H9 (cell line): ENCODE results near the gene DEFB112. TPM values are rescaled to one million over a fixed set of nuclear protein-coding genes. Genes with fewer than 3 reads are reported as not detected.

Experiments
- DNase-seq: peaks from one replicate; pipeline ENCODE4 v3.0.0-alpha.2; 2017
- H2AFZ ChIP-seq: one replicate; pipeline ENCODE4 v1.6.1; 2013; ENCODE audit warnings: mild to moderate bottlenecking, low read length, control low read depth, moderate library complexity
- H2AK5ac ChIP-seq: 2 replicates; pipeline ENCODE4 v1.6.1; 2013; ENCODE audit warnings: low read length, control low read depth, mixed read lengths; ENCODE audit not compliant: insufficient read length
- H2BK120ac ChIP-seq: one replicate; pipeline ENCODE4 v1.6.1; 2013; ENCODE audit warnings: low read depth, mild to moderate bottlenecking, low read length, control low read depth, inconsistent platforms; ENCODE audit not compliant: poor library complexity, severe bottlenecking
- H2BK12ac ChIP-seq: 2 replicates; pipeline ENCODE4 v1.6.1; 2013; ENCODE audit warnings: low read length, control low read depth, mixed read lengths, low read depth; ENCODE audit not compliant: insufficient read length
- H2BK15ac ChIP-seq: 2 replicates; pipeline ENCODE4 v1.6.1; 2013; ENCODE audit warnings: low read depth, low read length, control low read depth
- H2BK20ac ChIP-seq: one replicate; pipeline ENCODE4 v1.6.1; 2013; ENCODE audit warnings: low read depth, mild to moderate bottlenecking, low read length, control low read depth, inconsistent platforms; ENCODE audit not compliant: poor library complexity, severe bottlenecking
- H2BK5ac ChIP-seq: 2 replicates; pipeline ENCODE4 v1.6.1; 2013; ENCODE audit warnings: low read length, control low read depth, mixed read lengths; ENCODE audit not compliant: insufficient read length
- H3K14ac ChIP-seq: 2 replicates; pipeline ENCODE4 v1.6.1; 2013; ENCODE audit warnings: low read length, control low read depth; ENCODE audit not compliant: insufficient read depth
- H3K18ac ChIP-seq: 2 replicates; pipeline ENCODE4 v1.6.1; 2013; ENCODE audit warnings: low read depth, mild to moderate bottlenecking, mixed read lengths, low read length, control low read depth; ENCODE audit not compliant: insufficient read length
- H3K23ac ChIP-seq: 2 replicates; pipeline ENCODE4 v1.6.1; 2013; ENCODE audit warnings: low read length, control low read depth, mixed read lengths, low read depth; ENCODE audit not compliant: insufficient read length
- H3K23me2 ChIP-seq: 2 replicates; pipeline ENCODE4 v1.6.1; 2013; ENCODE audit warnings: low read depth, mild to moderate bottlenecking, mixed read lengths, low read length, control low read depth; ENCODE audit not compliant: insufficient read length, poor library complexity, severe bottlenecking
- H3K27ac ChIP-seq: 2 replicates; pipeline ENCODE4 v1.5.1; 2013; ENCODE audit warnings: low read length, control low read depth, mixed read lengths, low read depth; ENCODE audit not compliant: insufficient read length
- H3K27me3 ChIP-seq: 2 replicates; pipeline ENCODE4 v1.6.1; 2013; ENCODE audit warnings: low read length, control low read depth, inconsistent platforms; ENCODE audit not compliant: insufficient read depth
- H3K4ac ChIP-seq: 2 replicates; pipeline ENCODE4 v1.6.1; 2013; ENCODE audit warnings: low read depth, mild to moderate bottlenecking, control low read depth, inconsistent platforms, low read length, moderate library complexity
- H3K4me1 ChIP-seq: 2 replicates; pipeline ENCODE4 v1.6.1; 2013; ENCODE audit warnings: low read length, control low read depth, inconsistent platforms; ENCODE audit not compliant: insufficient read depth
- H3K4me2 ChIP-seq: 2 replicates; pipeline ENCODE4 v1.6.1; 2013; ENCODE audit warnings: low read length, control low read depth, mixed read lengths; ENCODE audit not compliant: insufficient read length, insufficient read depth
- H3K56ac ChIP-seq: 2 replicates; pipeline ENCODE4 v1.6.1; 2013; ENCODE audit warnings: low read depth, mild to moderate bottlenecking, mixed read lengths, low read length, control low read depth; ENCODE audit not compliant: insufficient read length
- H3K79me1 ChIP-seq: 2 replicates; pipeline ENCODE4 v1.6.1; 2013; ENCODE audit warnings: low read depth, mild to moderate bottlenecking, moderate library complexity, low read length, control low read depth, inconsistent platforms; ENCODE audit not compliant: insufficient read depth, poor library complexity, severe bottlenecking
- H3K79me2 ChIP-seq: 2 replicates; pipeline ENCODE4 v1.6.1; 2013; ENCODE audit warnings: low read length, control low read depth, inconsistent platforms; ENCODE audit not compliant: insufficient read depth
- H3K9ac ChIP-seq: 2 replicates; pipeline ENCODE4 v1.6.1; 2013; ENCODE audit warnings: low read length, control low read depth, mixed read lengths; ENCODE audit not compliant: insufficient read length; ENCODE audit errors: extremely low read depth
- H3K9me3 ChIP-seq: one replicate; pipeline ENCODE4 v1.6.1; 2013; ENCODE audit warnings: low read depth, low read length, inconsistent platforms; ENCODE audit not compliant: control insufficient read depth
- H3T11ph ChIP-seq: one replicate; pipeline ENCODE4 v1.6.1; 2013; ENCODE audit warnings: mild to moderate bottlenecking, low read length, control low read depth, inconsistent platforms
- H4K20me1 ChIP-seq: one replicate; pipeline ENCODE4 v1.6.1; 2013; ENCODE audit not compliant: control insufficient read depth, insufficient read length, insufficient read depth
- H4K5ac ChIP-seq: 2 replicates; pipeline ENCODE4 v1.6.1; 2013; ENCODE audit warnings: low read depth, mild to moderate bottlenecking, mixed read lengths, low read length, control low read depth; ENCODE audit not compliant: insufficient read length
- H4K8ac ChIP-seq: replicated peaks from 2 replicates; pipeline ENCODE4 v1.6.1; 2013; ENCODE audit warnings: low read length, control low read depth, mixed read lengths, low read depth; ENCODE audit not compliant: insufficient read length
- H4K91ac ChIP-seq: 2 replicates; pipeline ENCODE4 v1.6.1; 2013; ENCODE audit warnings: low read depth, mild to moderate bottlenecking, moderate library complexity, mixed read lengths, low read length, control low read depth; ENCODE audit not compliant: insufficient read length
- H3K27ac Mint-ChIP-seq, 3 experiments: 2 replicates in 2 of 3; 3 replicates in 1 of 3; pipeline ENCODE4 v1.8.0; 2020 to 2021; ENCODE audit warnings: mixed read lengths in 3 of 3, mild to moderate bottlenecking in 1 of 3, moderate library complexity in 1 of 3
- H3K27me3 Mint-ChIP-seq: 2 replicates; pipeline ENCODE4 v1.8.0; 2021; ENCODE audit warnings: low read depth, mild to moderate bottlenecking, moderate library complexity, mixed read lengths
- H3K36me3 Mint-ChIP-seq, 3 experiments: 2 replicates in 2 of 3; 3 replicates in 1 of 3; pipeline ENCODE4 v1.8.0; 2020 to 2021; ENCODE audit warnings: low read depth in 3 of 3, mixed read lengths in 3 of 3; ENCODE audit not compliant: insufficient read depth in 1 of 3
- H3K4me1 Mint-ChIP-seq, 2 experiments: 2 replicates each; pipeline ENCODE4 v1.8.0; 2020; ENCODE audit warnings: mixed read lengths in 2 of 2
- H3K4me3 Mint-ChIP-seq, 2 experiments: 2 replicates in 1 of 2; 3 replicates in 1 of 2; pipeline ENCODE4 v1.8.0; 2020 to 2021; ENCODE audit warnings: mild to moderate bottlenecking in 2 of 2, mixed read lengths in 2 of 2, moderate library complexity in 1 of 2
- H3K9me3 Mint-ChIP-seq, 2 experiments: 2 replicates in 1 of 2; 3 replicates in 1 of 2; pipeline ENCODE4 v1.8.0; 2020; ENCODE audit warnings: mild to moderate bottlenecking in 2 of 2, mixed read lengths in 2 of 2, moderate library complexity in 1 of 2
- WGBS: extraction: QIAGEN DNeasy Blood & Tissue Kit; methylation state at CpG from one replicate; pipeline ENCODE4 v1.1.7; 2013; ENCODE audit warnings: missing lambda C conversion rate, low lambda C conversion rate, mixed read lengths; ENCODE audit not compliant: insufficient read length; ENCODE audit errors: extremely low coverage; 5-methylcytosine and 5-hydroxymethylcytosine counted together
- total RNA-seq: library from RNA; stranded (reverse); gene quantifications from 2 replicates; pipeline ENCODE4 v1.2.1, GENCODE V29; 2021
- TF ChIP-seq, protein P1 (sequence below): fragments of 200-600 bp; sonication (generic); conservative IDR thresholded peaks from 3 replicates; pipeline ENCODE4 v1.8.0; 2021; ENCODE audit warnings: antibody characterized with exemption, mild to moderate bottlenecking

DEFB112 gene
- total RNA-seq, 1 experiment from 2014 or later, result not detected

DNA sequence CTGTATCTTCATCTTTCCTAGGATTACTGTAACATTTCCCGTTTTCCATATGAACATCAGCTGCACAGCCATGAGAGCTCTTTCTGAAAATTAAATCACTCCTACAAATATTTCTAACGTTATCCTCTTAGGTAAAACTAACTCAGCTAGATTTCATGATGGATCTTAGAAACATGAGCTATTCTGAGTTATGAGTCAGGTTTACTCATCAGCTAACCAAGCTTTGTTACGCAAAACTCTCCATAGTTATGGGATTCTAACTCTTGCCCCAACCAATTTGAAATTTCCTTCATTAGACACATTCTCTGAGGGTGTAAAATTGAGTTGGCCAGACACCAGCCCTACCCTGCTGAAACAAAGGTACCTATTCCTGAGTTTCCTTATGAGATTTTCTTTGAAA is 41.9 kb downstream of the DEFB112 start:
- Histone ChIP-seq H3K18ac (no peak overlapping the region), H3K9ac (no peak overlapping the region), H3K4me1 (0 out of 2 replicates have a peak, but pooled peaks cover 2% of the 10 kb centered on the region), H3K9me3 (no peaks in the 10 kb centered on the region), H3K27ac (no peak overlapping the region), H3K56ac (no peak overlapping the region), H3K14ac (no peak overlapping the region), H2BK15ac (no peak overlapping the region), H4K91ac (no peak overlapping the region), H4K20me1 (no peaks in the 10 kb centered on the region), H2BK120ac (no peak overlapping the region), H2BK12ac (no peak overlapping the region), H3K79me1 (no peaks in the 10 kb centered on the region), H3K4me2 (no peak overlapping the region), H3K27me3 (no peaks in the 10 kb centered on the region), H2BK20ac (no peak overlapping the region), H2BK5ac (no peak overlapping the region), H3K4ac (no peak overlapping the region), H3K23me2 (no peaks in the 10 kb centered on the region), H2AFZ (no peak overlapping the region), H4K5ac (no peak overlapping the region), H3T11ph (no peak overlapping the region), H2AK5ac (no peak overlapping the region), H3K79me2 (no peaks in the 10 kb centered on the region), H4K8ac (no peak overlapping the region), H3K23ac (no peak overlapping the region)
- no peaks in the 10 kb centered on the region for H3K36me3 Mint-ChIP-seq
- TF ChIP-seq, protein P1, sequence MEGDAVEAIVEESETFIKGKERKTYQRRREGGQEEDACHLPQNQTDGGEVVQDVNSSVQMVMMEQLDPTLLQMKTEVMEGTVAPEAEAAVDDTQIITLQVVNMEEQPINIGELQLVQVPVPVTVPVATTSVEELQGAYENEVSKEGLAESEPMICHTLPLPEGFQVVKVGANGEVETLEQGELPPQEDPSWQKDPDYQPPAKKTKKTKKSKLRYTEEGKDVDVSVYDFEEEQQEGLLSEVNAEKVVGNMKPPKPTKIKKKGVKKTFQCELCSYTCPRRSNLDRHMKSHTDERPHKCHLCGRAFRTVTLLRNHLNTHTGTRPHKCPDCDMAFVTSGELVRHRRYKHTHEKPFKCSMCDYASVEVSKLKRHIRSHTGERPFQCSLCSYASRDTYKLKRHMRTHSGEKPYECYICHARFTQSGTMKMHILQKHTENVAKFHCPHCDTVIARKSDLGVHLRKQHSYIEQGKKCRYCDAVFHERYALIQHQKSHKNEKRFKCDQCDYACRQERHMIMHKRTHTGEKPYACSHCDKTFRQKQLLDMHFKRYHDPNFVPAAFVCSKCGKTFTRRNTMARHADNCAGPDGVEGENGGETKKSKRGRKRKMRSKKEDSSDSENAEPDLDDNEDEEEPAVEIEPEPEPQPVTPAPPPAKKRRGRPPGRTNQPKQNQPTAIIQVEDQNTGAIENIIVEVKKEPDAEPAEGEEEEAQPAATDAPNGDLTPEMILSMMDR, result no peak
- no peaks in the 10 kb centered on the region for H3K9me3 Mint-ChIP-seq
- H3K27ac Mint-ChIP-seq, result no peak overlapping the region; a peak in 1 of 7 replicates
- H3K27me3 Mint-ChIP-seq, result no peaks in the 10 kb centered on the region
- no peak overlapping the region for H3K4me3 Mint-ChIP-seq
- no CpG with 5 or more reads among the region's 3 CpGs for WGBS
- H3K4me1 Mint-ChIP-seq, result peaks cover 7% of the 10 kb centered on the region in 2 experiments; a peak in 3 of 4 replicates
- DNase-seq, result no peak
